Left kidney (tissue), 2 donors: ENCODE data around the gene ENOX1. TPM values are rescaled to one million over a fixed set of nuclear protein-coding genes. Genes with fewer than 3 reads are reported as not detected.

Source experiments
- DNase-seq: peaks from one replicate; pipeline ENCODE4 v3.0.0-alpha.2; 2013
- polyA plus RNA-seq: library from polyadenylated mRNA; unstranded; fragments of 120-200 nt; gene quantifications from one replicate; pipeline ENCODE4 v1.2.1, GENCODE V29; 2013; ENCODE audit not compliant: insufficient read length

The ENOX1 gene
- polyA plus RNA-seq, 1 donor: 8.8 TPM

DNA sequence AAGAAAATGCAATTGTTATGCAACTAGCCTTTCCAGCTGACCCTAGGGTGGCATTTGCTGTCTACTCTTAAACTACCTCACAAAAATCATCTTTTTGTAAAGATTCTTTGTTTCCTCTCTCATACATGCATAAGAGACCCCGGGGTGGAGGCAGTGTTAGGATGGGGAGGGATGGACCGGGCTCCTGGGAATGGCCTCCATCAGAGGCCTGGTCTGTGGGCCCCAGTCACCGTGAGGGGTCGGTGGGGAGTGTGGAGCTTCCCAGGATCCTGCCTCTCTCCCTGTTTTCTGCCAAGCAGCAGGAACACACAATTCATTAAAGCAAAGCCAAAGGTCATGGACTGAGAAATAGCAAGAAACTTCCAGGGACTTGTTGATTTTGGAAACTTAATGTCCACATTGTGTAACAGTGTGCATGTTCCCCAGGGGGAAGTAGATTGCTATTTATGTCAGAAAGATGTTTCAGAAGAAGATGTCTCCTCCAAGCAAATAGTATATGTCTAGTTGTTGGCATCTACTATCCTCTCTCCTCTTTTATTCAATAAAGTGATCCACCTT is 241.4 kb downstream of the ENOX1 start:
- DNase-seq: no peak

DNA sequence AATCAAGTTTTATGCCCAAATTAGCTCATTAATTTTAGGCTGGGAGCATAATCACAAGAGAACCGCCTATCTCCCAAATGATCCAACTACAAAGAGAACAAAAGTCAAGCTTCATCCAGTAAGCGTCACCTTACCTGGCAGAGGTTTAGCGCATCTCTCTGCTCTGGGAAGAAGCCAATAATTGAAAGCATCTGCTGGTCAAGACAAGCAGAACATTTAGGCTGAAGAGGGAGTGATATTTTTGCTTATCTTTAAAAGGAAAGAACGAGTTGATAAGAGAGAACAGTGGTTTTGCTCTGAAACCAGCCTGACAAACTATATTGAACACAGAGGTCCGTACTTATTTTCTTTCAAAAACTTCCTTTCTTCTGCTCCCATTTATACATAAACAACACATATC is 242.1 kb downstream of the ENOX1 start:
- no peak for DNase-seq

DNA sequence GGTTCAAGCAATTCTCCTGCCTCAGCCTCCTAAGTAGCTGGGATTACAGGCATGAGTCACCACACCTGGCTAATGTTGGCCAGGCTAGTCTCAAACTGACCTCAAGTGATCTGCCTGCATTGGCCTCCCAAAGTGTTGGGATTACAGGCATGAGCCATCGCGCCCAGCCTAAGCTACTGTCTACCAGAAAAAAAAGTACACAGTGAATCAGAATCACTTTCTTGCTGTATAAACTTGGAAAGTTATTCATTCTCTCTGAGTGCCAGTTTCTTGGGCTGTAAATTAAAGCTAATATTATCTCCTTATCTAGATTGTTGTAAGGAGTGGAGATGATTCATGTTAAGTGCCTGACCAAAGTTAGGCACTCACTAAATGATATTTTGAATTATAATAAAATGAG is 242.8 kb downstream of the ENOX1 start:
- no peak for DNase-seq

DNA sequence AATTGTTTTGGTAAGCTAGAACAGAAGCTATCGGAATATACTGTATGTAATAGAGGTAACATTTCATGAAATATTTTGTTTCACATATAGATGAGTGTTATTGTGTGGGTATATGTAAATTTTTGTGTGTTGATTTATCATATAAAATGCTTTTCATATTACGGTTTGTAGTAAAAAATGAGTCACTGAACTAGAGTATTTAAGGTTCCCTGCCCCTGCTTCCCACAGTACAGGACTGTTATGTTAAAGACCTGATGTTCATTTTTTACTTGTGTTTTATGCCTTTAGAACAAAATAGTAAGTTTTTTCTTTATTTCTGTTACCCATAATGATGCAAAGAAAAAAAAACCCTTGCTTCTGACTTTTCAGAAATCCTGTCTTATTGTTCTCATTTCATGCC is 243.4 kb downstream of the ENOX1 start:
- DNase-seq: no peak

DNA sequence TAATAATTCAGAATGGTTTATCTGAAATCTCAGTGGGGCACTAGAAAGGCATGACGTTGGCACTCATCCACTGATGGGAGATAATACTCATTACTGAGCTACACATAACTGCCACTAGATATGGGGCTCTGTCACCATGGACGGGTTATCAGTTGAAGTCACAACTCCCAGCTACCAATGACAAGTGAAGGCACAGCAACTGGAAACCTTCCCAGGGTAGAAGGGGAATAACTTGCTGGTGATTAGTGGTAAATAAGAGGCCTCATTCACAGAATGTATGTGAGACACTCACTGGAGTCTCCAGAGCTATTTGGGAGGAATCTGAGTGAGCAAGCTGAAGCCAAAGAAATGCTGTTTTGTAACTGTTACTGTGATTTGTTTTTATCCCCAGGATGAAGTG is 249.6 kb downstream of the ENOX1 start:
- no peak for DNase-seq

DNA sequence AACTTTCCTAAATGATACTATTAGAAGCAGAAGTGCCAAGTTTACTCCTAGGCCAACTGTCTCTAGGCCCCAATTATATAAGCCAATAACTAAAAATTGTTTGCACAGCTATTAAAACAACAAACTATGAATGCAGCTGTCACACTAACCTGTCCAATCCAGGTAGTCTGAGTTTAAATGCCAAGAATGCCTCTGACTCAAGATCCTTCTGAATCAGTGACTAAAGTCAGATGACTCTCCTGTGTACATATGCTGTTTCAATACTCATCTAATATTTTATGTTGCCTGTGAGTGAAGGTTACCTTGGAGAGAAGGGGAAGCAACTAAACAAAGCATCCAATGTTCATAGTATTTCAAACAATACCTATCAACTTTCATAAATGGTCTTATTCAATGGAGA is 257.0 kb downstream of the ENOX1 start:
- DNase-seq: no peak

DNA sequence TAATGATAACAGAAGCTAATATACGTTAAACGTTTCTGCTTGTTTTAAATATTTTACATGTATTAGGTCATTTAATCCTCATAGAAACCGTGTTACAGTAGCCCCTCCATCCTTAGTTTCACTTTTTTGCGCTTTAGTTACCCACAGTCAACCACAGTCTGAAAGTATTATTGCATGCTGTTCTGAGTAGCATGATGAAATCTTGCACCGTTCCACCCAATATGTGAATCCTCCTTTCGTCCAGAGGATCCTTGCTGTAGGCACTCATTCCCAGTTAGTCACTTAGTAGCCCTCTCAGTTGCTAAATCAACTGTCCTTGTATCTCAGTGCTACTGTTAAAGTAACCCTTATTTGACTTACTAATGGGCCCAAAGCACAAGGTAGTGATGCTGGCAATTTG is 257.8 kb downstream of the ENOX1 start:
- DNase-seq: no peak

DNA sequence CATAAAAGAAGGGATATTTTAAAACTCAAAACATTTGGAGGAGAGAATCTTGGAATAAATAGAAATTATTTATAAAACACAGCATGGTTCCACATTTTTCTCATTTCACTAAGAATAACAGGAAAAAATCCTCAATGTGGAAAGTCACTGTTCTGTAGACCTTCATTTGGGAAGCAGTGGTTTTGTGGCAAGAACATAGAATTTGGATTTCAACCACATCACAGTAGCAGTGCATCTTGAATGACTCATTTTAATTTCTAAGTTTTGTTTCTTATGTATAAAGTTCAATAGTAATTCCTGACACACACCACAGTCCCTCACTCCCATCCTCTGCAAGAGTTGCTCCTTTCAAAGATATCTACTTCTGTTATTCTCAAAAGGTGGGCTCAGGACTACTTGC is 264.0 kb downstream of the ENOX1 start:
- DNase-seq: no peak

DNA sequence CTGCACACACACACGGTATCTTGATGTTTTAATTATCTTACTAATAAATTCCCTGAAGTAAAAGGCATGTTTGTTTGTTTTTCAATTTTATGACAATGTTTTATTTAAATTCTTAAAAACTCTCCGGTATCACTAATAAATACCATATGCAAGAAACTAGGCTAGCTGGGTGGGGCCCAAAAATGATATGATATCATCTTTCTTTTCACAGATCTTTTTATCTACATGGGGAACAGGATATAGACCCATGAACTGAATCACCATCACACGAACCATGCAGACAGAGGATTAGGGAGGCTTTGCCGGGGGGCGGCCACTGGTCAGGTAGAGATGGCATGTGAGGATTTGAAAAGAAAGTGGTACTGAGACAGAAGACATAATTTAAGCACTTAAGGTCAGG is 266.4 kb downstream of the ENOX1 start:
- DNase-seq: no peak

DNA sequence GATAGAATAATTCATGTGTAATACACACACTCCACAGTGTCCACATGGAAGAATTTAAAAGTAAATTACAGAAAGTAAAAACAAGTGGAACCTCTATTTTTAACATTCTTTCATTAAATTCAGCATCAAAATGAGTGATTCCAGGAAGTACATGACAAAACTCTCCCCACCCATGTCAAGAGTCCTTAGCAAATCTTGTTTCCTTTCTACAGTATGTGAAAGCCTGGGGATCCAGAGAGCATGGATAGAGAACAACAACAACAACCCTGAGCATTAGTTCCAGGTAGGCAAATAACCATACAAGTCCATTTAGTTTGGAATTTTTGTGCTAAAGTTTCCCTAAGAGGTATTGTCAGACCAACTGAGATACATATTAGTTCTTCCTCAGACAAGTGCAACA is 267.9 kb downstream of the ENOX1 start:
- DNase-seq: no peak

DNA sequence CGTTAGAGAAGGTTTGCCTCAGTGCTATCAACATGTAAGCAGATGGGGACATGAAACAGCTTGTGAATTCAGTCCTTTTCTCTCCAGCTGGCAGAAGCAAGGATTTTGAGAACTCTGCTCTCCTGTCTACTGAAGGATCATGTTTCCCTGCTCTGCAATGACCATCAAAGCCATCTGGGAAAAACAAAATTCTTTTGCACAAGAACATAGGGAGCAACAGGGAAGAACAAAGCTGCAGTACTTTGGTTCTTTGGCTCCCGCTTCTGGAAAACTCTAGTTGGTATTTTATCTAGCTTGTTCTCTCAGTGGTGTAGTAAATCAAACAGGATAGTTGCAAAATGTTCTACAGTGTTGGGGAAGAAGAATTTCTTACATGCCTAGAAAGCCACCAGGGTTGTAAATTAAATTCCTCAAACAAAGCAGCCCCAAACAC is 270.4 kb downstream of the ENOX1 start:
- peak; percentile 63 for DNase-seq

DNA sequence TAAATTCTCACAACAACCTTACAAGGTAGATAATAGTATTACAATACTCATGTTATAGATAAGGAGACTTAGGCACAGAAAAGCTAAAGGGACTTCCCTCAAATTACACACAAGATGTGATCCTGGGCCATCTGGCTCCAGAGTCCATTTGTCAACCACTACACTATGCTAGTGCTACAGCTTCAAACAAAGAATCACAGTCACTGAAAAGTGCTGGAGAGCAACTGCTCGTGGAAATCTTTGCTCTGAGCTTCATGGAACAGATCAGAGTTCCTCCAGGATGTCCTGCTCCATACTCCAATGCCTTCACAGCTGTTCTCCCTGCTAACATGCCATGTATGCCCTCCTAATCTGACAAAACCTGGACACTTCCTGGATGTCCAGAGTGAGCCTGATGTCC is 271.2 kb downstream of the ENOX1 start:
- no peak for DNase-seq

DNA sequence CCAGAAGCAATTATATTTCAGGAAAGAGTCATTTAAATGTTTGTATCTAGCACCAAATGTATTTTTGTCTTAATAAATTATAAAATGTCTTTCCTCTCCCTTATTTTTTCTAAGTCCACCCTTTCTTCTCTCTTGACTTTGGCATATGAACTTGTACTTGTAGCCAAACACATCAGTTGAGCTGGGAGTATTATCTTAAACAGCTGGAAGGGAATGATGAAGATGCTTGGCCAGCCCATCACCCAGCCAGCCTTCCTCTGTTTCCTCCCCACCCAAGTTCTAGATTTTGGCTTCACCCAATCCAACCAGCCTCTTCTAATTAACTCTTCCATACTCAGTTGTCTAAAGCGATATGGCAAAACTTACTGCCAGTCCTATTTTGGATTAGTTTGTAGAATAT is 272.5 kb downstream of the ENOX1 start:
- DNase-seq: no peak

DNA sequence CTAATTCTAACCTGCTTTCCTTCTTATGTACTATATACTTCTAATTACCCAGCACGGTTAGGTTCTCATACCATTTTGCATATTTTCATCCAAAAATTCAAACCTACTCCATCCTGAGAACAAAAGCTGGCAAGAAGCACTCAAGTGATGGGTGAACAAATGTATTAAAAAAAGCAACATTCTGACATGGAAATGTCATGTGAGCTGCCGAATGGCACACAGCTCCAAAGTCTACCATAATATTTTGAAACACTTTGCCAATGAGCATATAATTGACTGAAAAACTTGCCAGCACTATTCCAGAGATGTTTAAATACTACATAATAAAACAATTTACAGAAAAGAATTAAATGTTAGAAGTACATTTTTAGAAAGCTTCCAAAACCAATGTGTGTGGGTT is 274.6 kb downstream of the ENOX1 start:
- no peak for DNase-seq

DNA sequence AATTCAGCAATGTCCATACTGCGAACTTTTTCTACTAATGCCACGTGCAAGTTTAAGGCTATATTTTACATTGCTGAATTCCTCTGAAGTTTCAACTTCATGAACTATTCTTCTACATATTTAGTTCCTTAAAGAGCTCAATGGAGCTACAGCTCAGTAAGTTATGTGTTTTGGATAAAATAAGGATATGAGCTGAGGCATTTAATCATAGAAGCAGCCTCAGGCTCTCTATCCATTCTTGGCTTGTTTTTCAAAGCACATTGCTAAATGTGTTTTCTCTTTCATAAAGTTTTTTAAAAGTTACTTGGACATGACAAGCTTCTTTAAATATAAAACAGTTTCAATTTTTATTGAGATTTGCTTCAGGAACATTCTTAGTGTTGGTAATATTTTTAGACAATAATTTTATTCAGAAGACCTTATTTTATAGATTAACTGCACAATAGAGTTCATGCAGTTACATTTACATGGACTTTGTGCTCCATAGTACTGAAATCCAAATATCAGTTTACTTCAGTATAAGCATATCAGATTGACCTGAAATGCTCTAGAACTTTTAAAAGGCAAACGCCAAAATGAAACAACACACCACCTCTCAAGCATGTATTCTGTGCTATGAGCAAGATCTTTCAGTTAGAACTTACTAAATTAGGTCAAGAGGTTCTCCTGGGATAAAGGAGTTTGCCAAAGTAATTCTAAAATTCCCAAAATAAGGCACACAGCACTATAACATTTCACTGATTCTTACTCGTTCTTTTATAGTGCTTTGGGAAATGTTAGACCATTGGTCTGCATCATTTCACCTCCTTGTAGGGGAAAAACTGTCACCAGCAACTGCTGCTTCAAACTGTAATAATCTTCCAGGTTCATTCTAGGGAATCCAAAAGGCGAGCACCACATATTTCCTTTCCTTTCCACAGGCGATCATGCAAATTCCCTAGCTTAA is 275.5 kb downstream of the ENOX1 start:
- DNase-seq: no peak

DNA sequence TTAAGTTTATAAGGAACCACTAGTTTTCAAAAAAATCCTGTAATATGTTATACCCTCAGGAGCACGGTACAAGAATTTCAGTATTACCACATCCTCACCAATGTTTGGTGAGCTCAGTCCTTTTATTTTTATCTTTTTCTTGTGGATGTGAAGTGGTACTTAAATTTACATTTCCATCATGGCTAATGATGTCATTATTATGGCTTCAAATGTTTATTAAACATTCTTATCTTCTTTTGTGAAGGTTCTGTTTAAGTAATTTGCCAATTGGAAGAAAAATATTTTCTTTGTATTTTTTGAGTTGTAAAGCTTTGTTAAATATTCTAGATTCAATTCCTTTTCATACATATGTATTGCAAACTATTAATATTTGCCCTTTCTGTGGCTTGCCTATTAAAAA is 291.0 kb downstream of the ENOX1 start:
- DNase-seq: no peak

DNA sequence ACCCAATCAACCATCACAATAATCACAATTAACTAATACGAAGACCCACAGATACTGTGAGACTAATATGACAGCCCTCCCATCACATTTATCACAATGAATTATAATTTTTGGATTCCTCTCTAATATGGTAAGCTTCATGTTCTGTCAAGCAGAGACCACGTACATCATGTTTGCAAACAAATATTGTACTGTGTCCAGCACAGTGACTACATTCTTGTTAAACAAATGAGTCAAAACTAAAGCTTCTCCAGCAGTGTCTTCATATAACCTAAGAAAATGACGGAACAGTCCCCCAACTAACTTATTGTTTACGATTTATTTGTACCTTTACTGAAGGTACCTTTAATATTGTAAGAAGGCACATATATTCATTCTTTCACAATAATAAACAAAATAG is 292.6 kb downstream of the ENOX1 start:
- DNase-seq: no peak

DNA sequence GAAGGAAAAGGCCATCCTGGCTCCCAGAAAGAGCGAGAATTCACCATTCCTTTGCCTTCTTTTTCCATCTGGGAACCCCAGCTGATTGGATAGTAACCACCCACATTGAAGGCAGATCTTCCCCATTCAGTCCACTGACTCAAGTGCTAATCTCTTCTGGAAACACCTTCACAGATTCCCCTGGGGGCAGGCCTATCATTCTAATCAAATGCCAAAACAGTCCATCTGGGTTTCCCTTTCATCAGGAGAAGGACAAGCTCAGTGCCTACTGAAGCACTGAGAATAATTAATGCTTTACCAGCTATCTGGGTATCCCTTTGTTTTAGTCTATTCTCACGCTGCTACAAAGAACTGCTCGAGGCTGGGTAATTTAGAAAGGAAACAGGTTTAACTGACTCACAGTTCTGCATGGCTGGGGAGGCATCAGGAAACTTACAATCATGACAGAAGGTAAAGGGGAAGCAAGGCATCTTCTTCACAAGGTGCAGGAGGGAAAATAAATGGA is 293.2 kb downstream of the ENOX1 start:
- DNase-seq: no peak

DNA sequence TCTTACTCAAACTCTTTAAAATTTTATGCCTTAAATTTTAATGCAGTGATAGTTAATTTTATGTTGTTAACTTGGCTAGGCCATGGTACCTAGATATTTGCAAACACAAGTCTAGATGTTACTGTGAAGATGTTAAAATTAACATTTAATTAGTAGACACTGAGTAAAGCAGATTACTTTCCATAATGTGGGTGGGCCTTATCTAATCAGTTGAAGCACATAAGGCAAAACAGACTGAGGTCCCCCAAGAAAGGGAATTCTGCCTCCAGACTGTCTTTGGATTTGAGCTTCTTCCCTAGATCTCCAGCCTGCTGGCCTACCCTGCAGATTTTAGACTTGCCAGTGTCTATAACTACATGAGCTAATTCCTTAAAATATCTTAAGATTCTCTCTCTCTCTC is 294.0 kb downstream of the ENOX1 start:
- DNase-seq: no peak

DNA sequence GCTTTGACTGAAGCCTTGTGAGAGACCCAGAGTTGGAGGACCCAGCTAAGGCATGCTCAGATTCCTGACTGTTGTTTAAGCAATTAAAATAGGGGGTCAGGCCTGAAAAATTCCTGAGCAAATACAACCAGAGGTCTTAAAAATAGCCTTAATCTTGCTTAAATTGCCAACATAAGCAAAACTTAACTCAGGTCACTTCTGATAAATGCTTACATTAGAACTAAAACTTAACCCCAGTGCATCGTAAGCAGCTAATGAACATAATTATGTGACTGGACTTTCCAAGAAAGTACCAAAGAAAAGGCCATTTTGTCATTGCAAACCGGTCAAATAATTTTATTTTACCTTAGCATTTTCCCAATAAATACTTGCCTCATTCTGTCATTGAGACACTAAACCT is 294.5 kb downstream of the ENOX1 start:
- no peak for DNase-seq

DNA sequence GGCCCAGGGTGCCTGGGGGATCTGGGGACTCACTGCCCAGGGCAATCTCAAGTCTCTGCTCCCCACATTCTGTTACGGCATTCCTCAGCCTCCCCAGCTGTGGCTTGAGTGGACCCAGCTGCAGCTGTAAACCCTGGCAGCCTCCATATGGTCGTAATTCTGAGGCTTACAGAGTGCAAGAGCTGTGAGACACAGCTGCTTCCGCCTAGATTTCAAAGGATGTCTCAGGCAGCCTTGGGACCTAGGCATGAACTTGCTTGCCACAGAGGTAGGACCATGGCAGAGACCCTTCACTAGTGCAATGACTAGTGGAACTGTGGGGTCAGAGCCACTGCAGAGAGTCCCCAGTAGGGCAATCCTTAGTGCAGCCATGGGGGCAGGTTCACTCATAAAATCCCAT is 297.5 kb downstream of the ENOX1 start:
- DNase-seq: peak; percentile 60

DNA sequence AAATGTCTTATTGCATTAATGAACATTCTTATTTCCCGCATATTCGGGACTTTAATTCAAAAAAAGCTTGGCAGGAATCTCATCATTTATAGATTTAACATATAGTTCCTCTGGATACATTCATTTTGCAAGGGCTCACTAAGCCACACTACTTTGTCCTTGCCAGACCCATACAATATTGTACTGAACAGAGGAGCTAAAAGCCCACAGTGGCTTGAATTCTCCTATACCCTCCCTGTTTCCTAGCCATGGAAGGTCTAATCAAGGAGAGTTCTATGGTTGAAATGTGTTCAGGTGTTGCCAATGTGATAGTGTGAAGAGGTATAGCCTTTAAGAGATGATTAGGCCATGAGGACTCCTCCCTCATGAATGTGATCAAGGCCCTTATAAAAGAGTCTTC is 298.9 kb downstream of the ENOX1 start:
- DNase-seq: no peak

DNA sequence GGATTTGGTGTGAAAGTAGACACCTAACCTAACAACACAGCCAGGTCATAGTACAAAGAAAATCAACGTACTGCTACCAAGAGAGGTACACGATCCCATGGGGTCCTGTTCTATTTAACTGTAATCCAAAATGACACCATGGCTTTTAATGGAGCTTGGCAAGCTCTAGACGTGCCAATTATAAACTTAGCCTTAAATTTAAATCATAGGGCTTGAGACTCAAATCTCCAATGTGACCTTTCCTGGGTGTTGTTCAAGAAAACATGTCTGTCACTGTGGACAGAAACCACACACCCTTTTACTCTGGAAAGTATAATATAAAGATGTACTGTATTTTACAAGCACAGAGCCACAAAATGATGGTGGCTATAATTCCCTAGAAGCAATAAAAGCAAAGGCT is 299.3 kb downstream of the ENOX1 start:
- DNase-seq: no peak
